ACC112 (cell line): Measurements from ENCODE around the gene NOSTRIN.
"Not testable (repeated sequence)": the region's sequence is repeated elsewhere in the genome, so short reads cannot be mapped to it uniquely, and the experiment has no call there.

Source experiments
- H2AFZ ChIP-seq: fragments of 200-600 bp; sonication (generic); one replicate; pipeline ENCODE4 v1.6.0; 2017; ENCODE audit warnings: antibody characterized with exemption, low read length; ENCODE audit not compliant: unreplicated experiment
- H3K27ac ChIP-seq: fragments of 200-600 bp; sonication (generic); 2 replicates; pipeline ENCODE4 v1.5.1; 2014; ENCODE audit warnings: low read depth, mild to moderate bottlenecking, antibody characterized with exemption, low read length, moderate library complexity
- H3K27me3 ChIP-seq: fragments of 200-600 bp; sonication (generic); 2 replicates; pipeline ENCODE4 v1.6.1; 2014; ENCODE audit warnings: mild to moderate bottlenecking, antibody characterized with exemption, low read length, moderate library complexity, mixed read lengths; ENCODE audit not compliant: insufficient read depth
- H3K36me3 ChIP-seq: fragments of 200-600 bp; sonication (generic); 2 replicates; pipeline ENCODE4 v1.6.1; 2016; ENCODE audit warnings: mild to moderate bottlenecking, antibody characterized with exemption, low read length, moderate library complexity, mixed read lengths; ENCODE audit not compliant: insufficient read depth
- H3K4me1 ChIP-seq: fragments of 200-600 bp; sonication (generic); one replicate; pipeline ENCODE4 v1.6.1; 2016; ENCODE audit warnings: low read length, mixed read lengths; ENCODE audit not compliant: insufficient read depth, unreplicated experiment, control insufficient read depth
- H3K4me3 ChIP-seq: fragments of 200-600 bp; sonication (generic); 2 replicates; pipeline ENCODE4 v1.5.1; 2014; ENCODE audit warnings: mild to moderate bottlenecking, low read depth, low read length
- H3K79me2 ChIP-seq: fragments of 200-600 bp; sonication (generic); one replicate; pipeline ENCODE4 v1.6.0; 2016; ENCODE audit warnings: low read length; ENCODE audit not compliant: control insufficient read depth, unreplicated experiment, insufficient read depth

Gene NOSTRIN

DNA sequence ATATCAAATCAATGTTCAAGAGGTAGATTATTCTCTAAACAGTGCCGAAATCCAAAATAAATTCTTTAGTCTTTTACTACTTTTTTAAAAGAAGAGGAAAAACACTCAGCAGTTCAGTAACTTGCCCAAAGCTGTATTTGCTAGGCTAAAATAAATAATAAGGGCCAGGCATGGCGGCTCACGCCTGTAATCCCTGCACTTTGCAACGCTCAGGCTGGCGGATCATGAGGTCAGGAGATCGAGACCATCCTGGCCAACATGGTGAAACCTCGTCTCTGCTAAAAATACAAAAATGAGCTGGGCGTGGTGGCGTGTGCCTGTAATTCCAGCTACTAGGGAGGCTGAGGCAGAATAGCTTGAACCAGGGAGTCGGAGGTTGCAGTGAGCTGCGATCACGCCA, 79.7 kb downstream of the NOSTRIN start:
- H3K79me2 ChIP-seq, result not testable (repeated sequence)

GRCh38 chr2:168884975-168885374, 82.5 kb downstream of the NOSTRIN start:
- Histone ChIP-seq H3K27ac (no peak overlapping the region), H3K79me2 (peaks cover 18% of the 10 kb centered on the region), H3K27me3 (no peaks in the 10 kb centered on the region), H2AFZ (no peak overlapping the region), H3K4me1 (peaks cover 6% of the 10 kb centered on the region), H3K36me3 (peaks cover 6% of the 10 kb centered on the region; the same call in 1 of the 2 replicates), H3K4me3 (no peak overlapping the region)

More for the DNA sequence above, 79.7 kb downstream of the NOSTRIN start:
- H2AFZ ChIP-seq, H3K4me3 ChIP-seq, H3K27me3 ChIP-seq, H3K27ac ChIP-seq, H3K4me1 ChIP-seq, H3K36me3 ChIP-seq: not testable (repeated sequence)

DNA sequence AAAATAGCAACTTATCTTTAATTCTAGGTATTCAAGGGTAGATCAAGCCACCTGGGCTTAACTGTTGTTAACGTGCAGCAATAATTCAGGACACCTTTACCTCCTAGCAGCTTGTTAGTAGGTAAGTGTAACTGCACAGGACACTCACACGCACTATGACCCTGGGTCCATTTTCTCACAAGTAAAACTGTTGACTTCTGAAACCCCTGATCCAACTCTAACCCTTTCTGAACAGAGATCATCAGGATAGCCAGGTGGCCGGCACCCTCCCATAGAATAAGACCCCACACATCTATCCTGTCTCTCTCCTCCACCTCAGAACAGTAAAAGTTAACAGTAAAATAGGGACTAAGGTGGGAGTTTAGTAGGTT, 87.2 kb downstream of the NOSTRIN start:
- Histone ChIP-seq H3K4me3 (peak overlapping the region; percentile 89), H3K27me3 (peaks cover 9% of the 10 kb centered on the region; the same call in 1 of the 2 replicates), H3K79me2 (peaks cover 12% of the 10 kb centered on the region), H3K36me3 (peaks cover 6% of the 10 kb centered on the region; the same call in 1 of the 2 replicates), H3K27ac (no peak overlapping the region), H2AFZ (peak overlapping the region; percentile 94), H3K4me1 (peaks cover 6% of the 10 kb centered on the region)

DNA sequence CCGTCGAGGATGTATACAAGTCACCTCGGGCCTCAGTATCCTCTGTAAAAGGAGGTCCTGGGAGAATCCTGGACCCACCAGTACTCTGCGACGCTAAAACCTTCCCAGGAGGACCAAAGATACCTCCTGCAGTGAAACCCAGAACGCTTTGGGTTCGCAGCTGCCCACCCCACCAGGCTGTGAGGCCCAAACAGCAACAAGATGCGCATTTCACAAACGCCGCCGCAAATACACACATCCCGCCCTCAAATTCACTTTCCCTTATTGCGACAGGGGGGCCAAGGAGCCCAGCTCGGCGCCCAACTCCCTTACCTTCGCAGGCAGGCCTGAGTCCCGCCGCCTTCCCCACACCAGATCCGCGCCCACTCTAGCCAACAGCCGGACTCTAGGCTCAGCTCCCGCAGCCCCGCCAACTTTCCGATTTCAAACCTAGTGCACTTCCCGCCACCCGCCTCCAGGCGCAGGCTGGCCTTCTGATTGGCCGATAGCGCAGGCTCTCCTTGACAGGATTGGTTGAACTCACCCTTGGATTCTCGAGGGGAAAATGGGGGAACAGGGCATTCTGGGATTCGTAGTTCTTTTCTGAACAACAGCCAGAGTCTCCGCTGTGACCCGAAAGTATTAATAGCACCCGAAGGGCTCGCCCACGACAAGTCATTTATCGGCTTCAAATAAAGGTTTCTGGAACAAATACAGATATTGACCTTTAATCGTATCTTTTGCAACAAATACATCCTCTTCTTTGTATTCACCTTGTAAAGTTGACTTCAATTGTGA, 87.8 kb downstream of the NOSTRIN start, which contains the start of gene SPC25:
SPC25 (minus strand) TSS at position 425 of the 777 bp plus-strand sequence. CDS start 911 bp downstream, outside the sequence.
- peak within 1 kb of the TSS; percentile 89 for H3K4me3 ChIP-seq
- H2AFZ ChIP-seq, result peak within 1 kb of the TSS; percentile 94
- no peak within 1 kb of the TSS for H3K27ac ChIP-seq
- H3K79me2 ChIP-seq, result peaks cover 12% of the 10 kb centered on the region
- peaks cover 6% of the 10 kb centered on the region; the same call in 1 of the 2 replicates for H3K36me3 ChIP-seq
- H3K27me3 ChIP-seq, result peaks cover 9% of the 10 kb centered on the region; the same call in 1 of the 2 replicates
- H3K4me1 ChIP-seq, result peaks cover 6% of the 10 kb centered on the region

DNA sequence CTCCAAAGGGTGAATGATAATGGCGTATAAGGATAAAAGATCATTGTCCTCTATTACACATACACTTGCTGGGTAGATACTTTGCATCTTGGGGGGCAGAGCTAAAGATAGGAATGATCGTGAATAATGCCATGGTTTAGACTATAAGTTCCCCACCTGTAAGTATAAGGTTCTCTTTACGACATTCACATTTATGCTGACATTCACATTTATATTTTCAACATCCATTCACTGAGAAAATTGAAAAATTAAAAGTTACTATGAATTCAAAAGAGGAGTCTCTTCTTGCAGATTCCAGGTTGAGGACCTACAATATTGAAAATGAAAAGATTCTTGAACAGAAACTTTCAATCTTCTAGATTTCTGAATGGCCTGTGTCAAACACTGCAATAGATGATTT, 89.9 kb downstream of the NOSTRIN start:
- H3K27ac ChIP-seq, result no peak overlapping the region
- H2AFZ ChIP-seq, result no peak overlapping the region
- no peak overlapping the region for H3K4me3 ChIP-seq
- peaks cover 12% of the 10 kb centered on the region for H3K79me2 ChIP-seq
- H3K4me1 ChIP-seq, result peaks cover 6% of the 10 kb centered on the region
- H3K36me3 ChIP-seq, result peaks cover 5% of the 10 kb centered on the region; the same call in 1 of the 2 replicates
- H3K27me3 ChIP-seq, result peaks cover 9% of the 10 kb centered on the region; the same call in 1 of the 2 replicates

DNA sequence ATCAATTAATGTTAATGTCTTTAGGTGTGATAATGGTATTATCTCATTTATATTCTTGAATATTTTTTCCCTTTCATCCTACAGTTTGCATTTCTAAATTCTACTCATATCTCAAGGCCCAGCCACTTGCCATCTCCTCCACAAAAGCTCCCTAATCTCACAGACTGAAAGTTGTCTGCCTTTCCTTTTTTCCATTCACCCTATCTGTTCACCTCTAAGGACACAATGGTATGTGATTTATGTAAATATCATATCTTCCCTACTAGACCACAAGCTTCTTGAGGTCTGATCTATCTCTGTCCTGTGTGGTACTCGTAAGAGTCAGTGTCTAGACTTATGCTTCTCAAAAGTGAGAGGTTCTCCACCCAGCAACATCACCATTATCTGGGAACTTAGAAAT, 91.7 kb downstream of the NOSTRIN start:
- peaks cover 12% of the 10 kb centered on the region; the same call in 1 of the 2 replicates for H3K27me3 ChIP-seq
- no peak overlapping the region for H3K27ac ChIP-seq
- H3K4me1 ChIP-seq, result peaks cover 5% of the 10 kb centered on the region
- no peaks in the 10 kb centered on the region for H3K36me3 ChIP-seq
- H3K79me2 ChIP-seq, result peaks cover 11% of the 10 kb centered on the region
- no peak overlapping the region for H2AFZ ChIP-seq
- H3K4me3 ChIP-seq, result no peak overlapping the region

DNA sequence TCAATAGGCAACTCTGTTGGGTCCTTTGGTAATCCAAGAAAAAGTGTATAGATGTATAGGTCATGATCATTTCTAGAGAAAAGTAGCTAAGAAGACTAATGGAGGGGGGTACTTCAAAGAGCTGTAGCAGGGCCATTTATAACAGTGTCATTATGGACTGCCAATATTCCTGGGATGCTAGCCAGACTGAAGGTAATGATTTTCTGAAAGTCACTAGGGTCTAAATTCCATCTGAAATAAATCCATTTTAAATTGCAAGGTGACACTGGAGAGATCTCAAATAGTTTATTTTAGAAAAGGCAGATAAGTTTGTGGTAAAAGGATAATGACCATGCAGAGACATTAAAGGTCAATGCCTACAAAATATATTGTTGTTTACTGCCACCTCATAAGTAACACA, 92.3 kb downstream of the NOSTRIN start:
- Histone ChIP-seq H3K4me3 (no peak overlapping the region), H3K79me2 (peaks cover 4% of the 10 kb centered on the region), H3K36me3 (no peaks in the 10 kb centered on the region), H3K27me3 (peaks cover 15% of the 10 kb centered on the region; the same call in 1 of the 2 replicates), H3K27ac (no peak overlapping the region), H2AFZ (no peak overlapping the region), H3K4me1 (no peaks in the 10 kb centered on the region)

- Histone ChIP-seq H3K27ac (no peak overlapping the region), H3K4me3 (no peak overlapping the region), H3K4me1 (no peaks in the 10 kb centered on the region), H2AFZ (no peak overlapping the region), H3K27me3 (peaks cover 21% of the 10 kb centered on the region), H3K36me3 (no peaks in the 10 kb centered on the region), H3K79me2 (no peaks in the 10 kb centered on the region)
These were observed 93.3 kb downstream of the NOSTRIN start for GRCh38 chr2:168895771-168896170.

- Histone ChIP-seq H3K4me3 (no peak overlapping the region), H2AFZ (no peak overlapping the region), H3K27me3 (peaks cover 22% of the 10 kb centered on the region), H3K27ac (no peak overlapping the region), H3K36me3 (no peaks in the 10 kb centered on the region), H3K79me2 (no peaks in the 10 kb centered on the region), H3K4me1 (no peaks in the 10 kb centered on the region)
These were observed 94.3 kb downstream of the NOSTRIN start for GRCh38 chr2:168896783-168897182.

- Histone ChIP-seq H3K4me3 (no peak overlapping the region), H3K4me1 (no peaks in the 10 kb centered on the region), H3K27ac (no peak overlapping the region), H3K79me2 (no peaks in the 10 kb centered on the region), H2AFZ (no peak overlapping the region), H3K36me3 (no peaks in the 10 kb centered on the region), H3K27me3 (peaks cover 17% of the 10 kb centered on the region)
These were observed 95.0 kb downstream of the NOSTRIN start for GRCh38 chr2:168897449-168897848.

DNA sequence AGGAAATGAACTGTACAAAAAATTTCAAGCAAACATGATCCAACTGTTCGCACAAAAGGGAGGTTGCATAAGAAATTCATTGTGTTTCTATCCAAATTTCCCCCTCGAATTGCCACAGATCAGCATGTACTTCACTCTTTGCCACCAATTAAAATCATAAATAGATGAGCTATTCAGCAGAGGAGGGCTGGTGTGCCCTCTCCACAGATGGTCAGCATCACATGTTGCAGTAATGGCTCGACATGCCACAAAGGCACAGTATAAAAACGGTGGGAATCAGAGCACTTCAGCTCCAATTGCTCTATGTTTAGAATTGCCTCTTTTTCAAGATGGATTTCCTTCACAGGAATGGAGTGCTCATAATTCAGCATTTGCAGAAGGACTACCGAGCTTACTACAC, 98.6 kb downstream of the NOSTRIN start, which contains the start of gene G6PC2:
G6PC2 (plus strand) TSS at position 289 of the 400 bp plus-strand sequence; CDS start at position 330, 41 bp downstream.
- no peaks in the 10 kb centered on the region for H3K4me1 ChIP-seq
- H3K79me2 ChIP-seq, result no peaks in the 10 kb centered on the region
- H3K36me3 ChIP-seq, result no peaks in the 10 kb centered on the region
- peaks cover 42% of the 10 kb centered on the region for H3K27me3 ChIP-seq
- H3K27ac ChIP-seq, result no peak within 1 kb of the TSS
- no peak within 1 kb of the TSS for H3K4me3 ChIP-seq
- H2AFZ ChIP-seq, result no peak within 1 kb of the TSS
